Fibroblast of the aortic adventitia (primary cell): ENCODE measurements around the gene PTPMT1. TPM values are rescaled to one million over a fixed set of nuclear protein-coding genes. Genes with fewer than 3 reads are reported as not detected.
"Not testable (repeated sequence)": the region's sequence is repeated elsewhere in the genome, so short reads cannot be mapped to it uniquely, and the experiment has no call there.

ENCODE experiments used
- DNase-seq: peaks from one replicate; pipeline ENCODE4 v3.0.0-alpha.2; 2010; ENCODE audit warnings: low read depth
- H3K4me3 ChIP-seq: 2 replicates; pipeline ENCODE4 v1.5.1; 2011; ENCODE audit warnings: low read depth, mild to moderate bottlenecking, control low read depth, low read length, moderate library complexity
- total RNA-seq: library from RNA; depleted of rRNA; stranded (reverse); fragments of >200 nt; gene quantifications from 2 replicates; pipeline ENCODE4 v1.2.3, GENCODE V29; 2012; ENCODE audit warnings: low replicate concordance
- TF ChIP-seq, protein P1 (sequence below): IDR thresholded peaks from 2 replicates; pipeline ENCODE4 v1.5.1; 2011; ENCODE audit warnings: mild to moderate bottlenecking, low read length, control low read depth, inconsistent platforms; ENCODE audit not compliant: insufficient read depth

Gene PTPMT1
- total RNA-seq, 1 donor = 44.1 TPM

DNA sequence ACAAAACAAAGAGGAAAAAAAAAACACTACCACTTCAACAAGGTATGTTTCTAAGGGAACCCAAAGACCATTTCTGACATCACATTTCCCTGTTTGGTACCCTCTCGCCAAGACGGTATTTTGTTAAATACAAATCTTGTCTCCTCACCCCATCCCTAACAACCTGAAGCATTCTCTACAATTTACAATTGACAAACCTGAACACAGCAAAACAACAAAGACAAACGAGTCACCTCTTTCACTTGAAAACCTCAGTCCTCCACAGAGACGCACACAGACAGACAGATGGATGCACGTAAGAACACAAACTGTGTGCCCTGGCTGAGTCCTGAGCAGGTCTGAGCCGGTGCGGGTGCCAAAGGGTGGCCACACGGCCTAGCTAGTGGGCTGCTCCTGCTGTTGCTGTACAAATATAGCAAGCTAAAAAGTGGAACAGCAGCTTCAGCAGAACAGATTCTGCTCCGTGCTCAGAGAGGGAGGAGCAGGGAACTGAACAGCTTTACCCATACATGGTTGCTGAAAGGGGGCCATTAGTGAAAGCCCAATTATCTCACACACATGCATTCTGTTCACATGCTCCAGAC is 41.0 kb upstream of the PTPMT1 start:
- TF ChIP-seq, protein P1, sequence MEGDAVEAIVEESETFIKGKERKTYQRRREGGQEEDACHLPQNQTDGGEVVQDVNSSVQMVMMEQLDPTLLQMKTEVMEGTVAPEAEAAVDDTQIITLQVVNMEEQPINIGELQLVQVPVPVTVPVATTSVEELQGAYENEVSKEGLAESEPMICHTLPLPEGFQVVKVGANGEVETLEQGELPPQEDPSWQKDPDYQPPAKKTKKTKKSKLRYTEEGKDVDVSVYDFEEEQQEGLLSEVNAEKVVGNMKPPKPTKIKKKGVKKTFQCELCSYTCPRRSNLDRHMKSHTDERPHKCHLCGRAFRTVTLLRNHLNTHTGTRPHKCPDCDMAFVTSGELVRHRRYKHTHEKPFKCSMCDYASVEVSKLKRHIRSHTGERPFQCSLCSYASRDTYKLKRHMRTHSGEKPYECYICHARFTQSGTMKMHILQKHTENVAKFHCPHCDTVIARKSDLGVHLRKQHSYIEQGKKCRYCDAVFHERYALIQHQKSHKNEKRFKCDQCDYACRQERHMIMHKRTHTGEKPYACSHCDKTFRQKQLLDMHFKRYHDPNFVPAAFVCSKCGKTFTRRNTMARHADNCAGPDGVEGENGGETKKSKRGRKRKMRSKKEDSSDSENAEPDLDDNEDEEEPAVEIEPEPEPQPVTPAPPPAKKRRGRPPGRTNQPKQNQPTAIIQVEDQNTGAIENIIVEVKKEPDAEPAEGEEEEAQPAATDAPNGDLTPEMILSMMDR = no peak
- H3K4me3 ChIP-seq = peak overlapping the region; percentile 38
- DNase-seq = no peak

DNA sequence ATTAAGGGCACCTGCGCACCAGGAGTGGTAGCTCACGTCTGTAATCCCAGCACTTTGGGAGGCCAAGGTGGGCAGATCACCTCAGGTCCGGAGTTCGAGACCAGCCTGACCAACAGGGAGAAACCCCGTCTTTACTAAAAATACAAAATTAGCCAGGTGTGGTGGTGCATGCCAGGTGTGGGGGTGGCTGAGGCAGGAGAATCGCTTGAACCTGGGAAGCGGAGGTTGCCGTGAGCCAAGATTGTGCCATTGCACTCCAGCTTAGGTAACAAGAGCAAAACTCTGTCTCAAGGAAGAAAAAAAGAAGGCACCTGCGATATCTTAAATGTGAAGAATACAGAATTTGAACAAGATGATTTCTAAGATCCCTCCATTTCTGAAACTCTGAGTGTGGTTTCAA is 39.4 kb upstream of the PTPMT1 start:
- H3K4me3 ChIP-seq, DNase-seq: not testable (repeated sequence)

DNA sequence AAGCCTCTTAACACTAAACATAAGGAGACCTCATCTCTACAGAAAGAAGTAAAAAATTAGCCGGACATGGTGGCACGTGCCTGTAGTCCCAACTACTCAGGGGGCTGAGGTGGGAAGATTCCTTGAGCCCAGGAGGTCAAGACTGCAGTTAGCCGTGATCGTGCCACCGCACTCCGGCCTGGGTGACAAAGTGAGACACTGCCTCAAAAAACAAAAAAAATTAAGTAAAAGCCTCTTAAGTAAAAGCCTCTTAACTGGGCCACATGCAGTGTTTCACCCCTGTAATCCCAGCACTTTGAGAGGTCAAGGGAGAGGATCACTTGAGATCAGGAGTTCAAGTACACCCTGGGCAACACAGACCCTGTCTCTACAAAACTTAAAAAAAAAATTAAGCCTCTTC is 38.2 kb upstream of the PTPMT1 start:
- TF ChIP-seq, protein P1 = no peak
- DNase-seq = no peak
- no peak overlapping the region for H3K4me3 ChIP-seq

DNA sequence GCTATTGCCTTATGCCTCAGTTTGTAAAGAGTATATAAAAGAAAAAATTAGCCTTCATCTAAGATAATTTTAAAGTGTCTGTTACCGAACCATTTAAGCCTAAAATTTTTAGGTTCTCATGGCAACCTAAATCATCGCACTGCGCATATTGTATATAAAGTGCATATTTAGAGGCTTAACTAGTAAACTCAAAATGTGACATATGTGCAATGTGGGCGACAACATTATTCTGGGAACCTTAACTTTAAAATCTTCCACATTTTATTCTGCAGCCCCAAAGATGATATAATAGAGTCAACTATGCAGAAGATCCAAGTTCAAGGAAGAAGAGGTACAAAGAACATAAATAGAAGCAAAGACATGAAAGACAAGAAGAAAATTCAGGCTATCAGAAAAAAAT is 35.4 kb upstream of the PTPMT1 start:
- no peak for DNase-seq
- H3K4me3 ChIP-seq = no peak overlapping the region
- TF ChIP-seq, protein P1 = no peak

DNA sequence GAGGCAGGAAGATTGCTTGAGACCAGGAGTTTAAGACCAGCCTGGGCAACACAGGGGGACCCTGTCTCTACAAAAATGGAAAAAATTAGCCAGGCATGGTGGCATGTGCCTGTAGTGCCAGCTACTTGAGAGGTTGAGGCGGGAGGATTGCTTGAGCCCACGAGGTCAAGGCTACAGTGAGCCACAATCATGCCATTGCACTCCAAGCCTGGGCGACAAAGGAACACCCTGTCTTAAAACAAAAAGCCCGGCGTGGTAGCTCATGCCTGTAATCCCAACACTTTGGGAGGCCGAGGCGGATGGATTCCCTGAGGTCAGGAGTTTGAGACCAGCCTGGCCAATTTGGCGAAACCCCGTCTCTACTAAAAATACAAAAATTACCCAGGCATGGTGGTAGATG is 34.7 kb upstream of the PTPMT1 start:
- not testable (repeated sequence) for DNase-seq

DNA sequence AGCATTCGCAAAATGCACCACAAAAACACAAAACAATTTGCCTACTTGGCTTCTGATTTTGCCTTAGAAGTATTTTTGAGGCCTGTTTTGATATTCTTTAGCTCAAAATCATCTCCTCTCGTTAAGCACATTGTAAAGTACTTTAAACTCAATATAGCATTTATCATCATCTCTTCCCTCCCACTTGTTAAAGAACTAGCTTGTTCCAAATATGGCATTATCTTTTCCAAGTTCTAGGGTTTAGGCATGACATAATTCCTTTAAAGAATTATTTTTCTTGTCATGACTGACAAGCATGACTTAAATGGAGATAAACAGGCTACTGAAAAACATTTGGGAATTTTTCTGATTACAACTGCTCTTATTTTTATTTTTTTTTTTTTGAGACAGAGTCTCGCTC is 33.7 kb upstream of the PTPMT1 start:
- no peak for DNase-seq
- TF ChIP-seq, protein P1 = no peak
- H3K4me3 ChIP-seq = no peak overlapping the region

More for the DNA sequence above, 34.7 kb upstream of the PTPMT1 start:
- not testable (repeated sequence) for H3K4me3 ChIP-seq

DNA sequence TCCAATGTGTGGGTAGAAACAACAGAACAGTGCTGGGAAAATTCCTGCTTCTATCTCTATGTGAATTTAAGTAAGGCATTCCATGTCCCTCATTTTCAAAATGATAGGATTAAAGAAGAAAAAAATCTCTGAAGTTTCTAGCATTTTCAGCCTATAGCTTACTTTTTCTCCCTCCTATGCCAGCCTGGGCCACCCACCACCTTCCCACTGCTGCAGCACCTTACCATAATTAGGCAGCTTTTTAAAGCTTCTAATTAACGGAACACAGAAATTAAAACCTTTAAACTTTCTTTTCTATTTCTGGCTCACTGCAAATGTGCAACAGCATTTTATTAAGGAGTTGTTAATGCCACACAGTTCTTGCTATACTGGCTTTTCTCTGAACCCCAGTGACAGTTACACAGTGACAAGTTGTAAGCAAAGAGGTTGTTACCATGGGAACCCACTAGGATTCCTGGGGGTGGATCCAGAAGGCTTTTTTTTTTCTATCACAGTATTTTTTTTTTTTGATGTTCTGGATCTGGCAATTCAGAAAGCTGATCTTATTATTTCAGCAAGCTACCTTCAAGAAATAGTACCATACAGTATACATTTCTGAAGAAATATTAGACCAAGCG is 32.7 kb upstream of the PTPMT1 start:
- TF ChIP-seq, protein P1 = no peak
- no peak for DNase-seq
- no peak overlapping the region for H3K4me3 ChIP-seq

DNA sequence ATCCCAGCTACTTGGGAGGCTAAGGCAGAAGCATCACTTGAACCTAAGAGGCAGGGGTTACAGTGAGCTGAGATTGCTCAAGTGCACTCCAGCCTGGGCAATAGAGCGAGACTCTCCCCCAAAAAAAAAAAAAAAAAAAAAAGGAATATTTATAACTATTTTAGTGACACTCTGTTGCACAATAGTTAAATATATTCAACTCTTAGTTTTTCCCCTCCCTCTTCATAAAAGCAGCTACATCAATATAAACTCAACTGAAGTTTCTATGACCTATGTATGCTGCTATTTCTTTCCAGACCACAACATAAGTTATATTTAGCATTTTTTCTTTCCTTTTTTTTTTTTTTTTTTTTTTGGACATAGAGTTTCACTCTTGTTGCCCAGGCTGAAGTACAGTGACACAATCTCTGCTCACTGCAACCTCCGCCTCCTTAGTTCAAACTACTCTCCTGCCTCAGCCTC is 31.7 kb upstream of the PTPMT1 start:
- DNase-seq = peak; percentile 79
- TF ChIP-seq, protein P1 = no peak
- H3K4me3 ChIP-seq = no peak overlapping the region
